DND-41 (cell line): ENCODE results near the gene TMEM178B.

Experiments
- ATAC-seq: fragments of 200-7000 bp; cut with Tn5 transposase; 3 replicates; pipeline ENCODE4 v1.9.1; 2021; ENCODE audit warnings: low read depth; ENCODE audit not compliant: insufficient read depth
- DNase-seq: peaks from one replicate; pipeline ENCODE4 v3.0.0-alpha.2; 2020
- H2AFZ ChIP-seq: 2 replicates; pipeline ENCODE4 v1.6.0; 2012; ENCODE audit warnings: low read depth, low read length
- H3K27ac ChIP-seq: 2 replicates; pipeline ENCODE4 v1.5.1; 2012; ENCODE audit warnings: low read length, inconsistent platforms
- H3K27me3 ChIP-seq: fragments of 200-600 bp; sonication (generic); 2 replicates; pipeline ENCODE4 v1.6.0; 2012; ENCODE audit warnings: low read length, mild to moderate bottlenecking, inconsistent platforms; ENCODE audit not compliant: insufficient read depth, poor library complexity
- H3K36me3 ChIP-seq: 2 replicates; pipeline ENCODE4 v1.5.1; 2012; ENCODE audit warnings: low read length, inconsistent platforms; ENCODE audit not compliant: insufficient read depth
- H3K4me1 ChIP-seq: 2 replicates; pipeline ENCODE4 v1.5.1; 2012; ENCODE audit warnings: mild to moderate bottlenecking, low read length; ENCODE audit not compliant: insufficient read depth
- H3K4me2 ChIP-seq: 2 replicates; pipeline ENCODE4 v1.6.0; 2012; ENCODE audit warnings: mild to moderate bottlenecking, moderate library complexity, low read length, inconsistent platforms; ENCODE audit not compliant: insufficient read depth
- H3K4me3 ChIP-seq, 2 experiments: fragments of 200-600 bp in 1 of 2; shearing (Covaris generic) in 1 of 2; 2 replicates each; pipeline ENCODE4 v1.5.1; 2012 to 2016; ENCODE audit warnings: inconsistent platforms in 2 of 2, low read length in 2 of 2, mild to moderate bottlenecking in 2 of 2, low read depth in 1 of 2, moderate library complexity in 1 of 2
- H3K79me2 ChIP-seq: 2 replicates; pipeline ENCODE4 v1.6.0; 2012; ENCODE audit warnings: low read length, inconsistent platforms; ENCODE audit not compliant: insufficient read depth
- H3K9ac ChIP-seq: 2 replicates; pipeline ENCODE4 v1.6.0; 2012; ENCODE audit warnings: low read depth, mild to moderate bottlenecking, inconsistent platforms, low read length, moderate library complexity
- H3K9me3 ChIP-seq: 2 replicates; pipeline ENCODE4 v1.5.1; 2012; ENCODE audit warnings: low read length, moderate library complexity, mild to moderate bottlenecking, inconsistent platforms; ENCODE audit not compliant: insufficient read depth, severe bottlenecking
- H4K20me1 ChIP-seq: 2 replicates; pipeline ENCODE4 v1.6.0; 2012; ENCODE audit warnings: low read length; ENCODE audit not compliant: insufficient read depth
- EZH2 ChIP-seq: IDR thresholded peaks from 3 replicates; pipeline ENCODE4 v1.6.1; 2012; ENCODE audit warnings: borderline replicate concordance, low read depth, mild to moderate bottlenecking, moderate library complexity, low read length, inconsistent platforms; ENCODE audit not compliant: severe bottlenecking
- TF ChIP-seq, protein P1 (sequence below): IDR thresholded peaks from 2 replicates; pipeline ENCODE4 v1.5.1; 2012; ENCODE audit warnings: borderline replicate concordance, low read length, moderate library complexity, mild to moderate bottlenecking; ENCODE audit not compliant: poor library complexity, severe bottlenecking; ENCODE audit errors: extremely low read depth

The TMEM178B gene

DNA sequence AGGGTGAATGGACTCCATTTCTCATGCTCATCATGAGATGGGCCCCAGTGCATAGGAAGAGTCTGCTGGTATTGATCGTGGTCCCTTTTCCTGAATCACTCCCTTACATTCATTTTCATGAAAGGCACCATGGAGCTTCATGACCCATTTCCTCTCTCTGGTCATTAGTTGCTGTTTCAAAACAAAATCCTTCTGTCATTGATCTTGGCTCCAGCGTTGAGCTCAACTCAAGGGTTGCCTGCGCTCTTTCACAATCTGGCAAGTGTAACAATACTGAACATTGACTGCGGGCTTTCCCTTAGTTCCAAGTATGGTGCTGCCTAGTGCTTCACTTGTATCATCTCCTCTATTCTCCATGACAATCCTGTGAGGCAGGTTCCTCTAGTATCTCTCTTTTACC lies 197.6 kb downstream of the TMEM178B start:
- no peak overlapping the region for H3K9ac ChIP-seq
- H2AFZ ChIP-seq, result no peak overlapping the region
- H3K4me3 ChIP-seq, result no peak overlapping the region
- H3K4me2 ChIP-seq, result no peak overlapping the region
- no peaks in the 10 kb centered on the region for H3K9me3 ChIP-seq
- H3K79me2 ChIP-seq, result no peaks in the 10 kb centered on the region
- ATAC-seq (no peak), DNase-seq (no peak)
- TF ChIP-seq EZH2, result no peak
- TF ChIP-seq, protein P1, sequence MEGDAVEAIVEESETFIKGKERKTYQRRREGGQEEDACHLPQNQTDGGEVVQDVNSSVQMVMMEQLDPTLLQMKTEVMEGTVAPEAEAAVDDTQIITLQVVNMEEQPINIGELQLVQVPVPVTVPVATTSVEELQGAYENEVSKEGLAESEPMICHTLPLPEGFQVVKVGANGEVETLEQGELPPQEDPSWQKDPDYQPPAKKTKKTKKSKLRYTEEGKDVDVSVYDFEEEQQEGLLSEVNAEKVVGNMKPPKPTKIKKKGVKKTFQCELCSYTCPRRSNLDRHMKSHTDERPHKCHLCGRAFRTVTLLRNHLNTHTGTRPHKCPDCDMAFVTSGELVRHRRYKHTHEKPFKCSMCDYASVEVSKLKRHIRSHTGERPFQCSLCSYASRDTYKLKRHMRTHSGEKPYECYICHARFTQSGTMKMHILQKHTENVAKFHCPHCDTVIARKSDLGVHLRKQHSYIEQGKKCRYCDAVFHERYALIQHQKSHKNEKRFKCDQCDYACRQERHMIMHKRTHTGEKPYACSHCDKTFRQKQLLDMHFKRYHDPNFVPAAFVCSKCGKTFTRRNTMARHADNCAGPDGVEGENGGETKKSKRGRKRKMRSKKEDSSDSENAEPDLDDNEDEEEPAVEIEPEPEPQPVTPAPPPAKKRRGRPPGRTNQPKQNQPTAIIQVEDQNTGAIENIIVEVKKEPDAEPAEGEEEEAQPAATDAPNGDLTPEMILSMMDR, result no peak
- H3K36me3 ChIP-seq, result no peaks in the 10 kb centered on the region
- no peaks in the 10 kb centered on the region for H3K4me1 ChIP-seq
- no peaks in the 10 kb centered on the region for H3K27me3 ChIP-seq
- H3K27ac ChIP-seq, result no peak overlapping the region
- no peaks in the 10 kb centered on the region for H4K20me1 ChIP-seq

DNA sequence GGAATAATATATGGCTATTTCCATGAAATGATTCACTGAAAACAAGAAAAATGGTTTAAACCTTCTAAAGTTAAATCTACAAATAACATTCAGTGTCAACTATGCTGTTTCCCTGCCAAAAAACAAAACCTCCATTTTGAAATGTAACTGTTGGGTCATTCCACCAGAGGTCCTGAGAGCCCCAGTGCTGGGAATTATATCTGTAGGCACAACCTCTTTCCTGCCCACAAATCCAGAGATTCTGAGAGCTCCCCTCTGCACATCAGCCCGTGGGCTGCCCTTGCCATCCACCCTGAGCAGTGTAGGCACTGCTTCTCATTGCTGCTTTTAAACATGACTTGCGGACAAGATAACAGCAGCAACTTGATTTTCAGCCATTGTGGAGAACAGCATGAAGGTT lies 198.6 kb downstream of the TMEM178B start:
- Histone ChIP-seq H3K9me3 (no peaks in the 10 kb centered on the region), H3K27ac (no peak overlapping the region), H3K4me1 (no peaks in the 10 kb centered on the region), H3K36me3 (no peaks in the 10 kb centered on the region), H3K9ac (no peak overlapping the region), H3K27me3 (no peaks in the 10 kb centered on the region), H4K20me1 (no peaks in the 10 kb centered on the region), H3K4me3 (no peak overlapping the region), H2AFZ (no peak overlapping the region), H3K4me2 (no peak overlapping the region), H3K79me2 (no peaks in the 10 kb centered on the region)
- no peak for TF ChIP-seq EZH2
- ATAC-seq, result no peak
- no peak for DNase-seq

DNA sequence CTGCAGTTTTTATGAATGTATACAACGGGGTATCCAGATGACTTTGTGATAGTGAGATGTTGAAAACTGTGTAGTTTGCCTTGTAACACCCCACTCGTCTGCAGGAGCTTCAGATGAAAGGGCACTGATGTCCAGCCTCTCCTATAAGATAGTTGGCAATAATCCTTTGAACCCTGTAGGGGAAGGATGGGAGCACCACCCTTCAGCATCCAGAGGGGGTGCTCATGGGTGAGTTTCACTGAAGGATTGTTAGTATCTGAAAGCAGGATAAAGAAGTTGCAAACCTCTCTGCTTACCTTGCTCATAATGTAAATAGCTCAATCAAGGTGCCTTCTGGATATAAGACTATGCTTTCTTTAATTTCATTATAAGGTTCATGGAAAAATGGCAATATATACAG lies 201.5 kb downstream of the TMEM178B start:
- H3K79me2 ChIP-seq, result no peaks in the 10 kb centered on the region
- no peaks in the 10 kb centered on the region for H4K20me1 ChIP-seq
- H3K27me3 ChIP-seq, result no peaks in the 10 kb centered on the region
- H3K9ac ChIP-seq, result no peak overlapping the region
- no peaks in the 10 kb centered on the region for H3K9me3 ChIP-seq
- no peaks in the 10 kb centered on the region for H3K36me3 ChIP-seq
- DNase-seq, result no peak
- ATAC-seq, result no peak
- no peaks in the 10 kb centered on the region for H3K4me1 ChIP-seq
- H3K27ac ChIP-seq, result no peak overlapping the region
- no peak overlapping the region for H3K4me3 ChIP-seq
- TF ChIP-seq, protein P1, result no peak
- no peak for TF ChIP-seq EZH2
- H3K4me2 ChIP-seq, result no peak overlapping the region
- H2AFZ ChIP-seq, result no peak overlapping the region

DNA sequence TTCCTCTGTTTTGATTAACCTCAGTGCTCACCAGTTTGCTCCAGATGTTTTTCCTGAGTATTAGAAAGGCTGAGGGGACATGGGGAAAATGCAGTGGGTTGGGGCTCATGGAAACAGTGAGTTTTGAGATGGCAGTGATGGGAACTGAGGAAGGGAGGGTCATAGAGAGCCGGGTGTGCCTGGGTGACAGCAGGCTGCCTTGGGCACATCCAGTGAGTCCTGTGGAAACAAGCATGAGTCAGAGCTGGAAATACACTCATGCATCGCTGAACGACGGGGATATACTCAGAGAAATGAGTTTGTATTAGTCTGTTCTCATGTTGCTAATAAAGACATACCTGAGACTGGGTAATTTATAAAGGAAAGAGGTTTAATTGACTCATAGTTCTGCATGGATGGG lies 202.2 kb downstream of the TMEM178B start:
- no peaks in the 10 kb centered on the region for H3K79me2 ChIP-seq
- H3K27ac ChIP-seq, result no peak overlapping the region
- no peaks in the 10 kb centered on the region for H3K9me3 ChIP-seq
- no peak overlapping the region for H2AFZ ChIP-seq
- TF ChIP-seq, protein P1, result no peak
- no peak for TF ChIP-seq EZH2
- no peaks in the 10 kb centered on the region for H3K27me3 ChIP-seq
- DNase-seq, result no peak
- H3K4me3 ChIP-seq, result no peak overlapping the region
- H3K4me1 ChIP-seq, result no peaks in the 10 kb centered on the region
- ATAC-seq, result no peak
- H3K4me2 ChIP-seq, result no peak overlapping the region
- H4K20me1 ChIP-seq, result no peaks in the 10 kb centered on the region
- H3K9ac ChIP-seq, result no peak overlapping the region
- H3K36me3 ChIP-seq, result no peaks in the 10 kb centered on the region
